SK-N-SH (cell line): ENCODE data around the gene ZNF746. TPM values are rescaled to one million over a fixed set of nuclear protein-coding genes. Genes with fewer than 3 reads are reported as not detected.

Experiments
- CTCF ChIA-PET: fragments of 300-600, 350-600 bp; formaldehyde crosslinking; extraction: SDS; loops from one replicate; lab custom pipeline; 2021; lab: Yijun Ruan, JAX
- POLR2A ChIA-PET: fragments of 350-600 bp; sonication (Branson Sonifier 250); formaldehyde crosslinking; extraction: SDS; loops from one replicate; lab custom pipeline; 2020; ENCODE audit warnings: antibody characterized with exemption, inconsistent platforms; lab: Yijun Ruan, JAX
- DNase-seq: peaks from one replicate; pipeline ENCODE4 v3.0.0; 2012
- H2AFZ ChIP-seq: fragments of 200-600 bp; sonication (generic); 2 replicates; pipeline ENCODE4 v1.8.1; 2016; ENCODE audit warnings: antibody characterized with exemption, mild to moderate bottlenecking, low read depth
- H3F3A ChIP-seq: fragments of 200-600 bp; sonication (generic); replicated peaks from 2 replicates; pipeline ENCODE3; 2016; ENCODE audit warnings: antibody characterized with exemption, mild to moderate bottlenecking; ENCODE audit not compliant: insufficient read depth
- H3K27ac ChIP-seq, 2 experiments: fragments of 200-500 bp in 1 of 2; fragments of 200-600 bp in 1 of 2; sonication (Bioruptor generic) in 1 of 2; sonication (generic), shearing (Covaris generic) in 1 of 2; 2 replicates each; pipeline versions ENCODE4 v1.5.1 to v1.6.1; 2014 to 2016; ENCODE audit warnings: low read depth in 2 of 2, inconsistent platforms in 1 of 2, low read length in 1 of 2, mild to moderate bottlenecking in 1 of 2, mixed read lengths in 1 of 2
- H3K27me3 ChIP-seq: fragments of 200-600 bp; sonication (generic), shearing (Covaris generic); 2 replicates; pipeline ENCODE4 v1.6.1; 2016; ENCODE audit warnings: mixed run types; ENCODE audit not compliant: insufficient read depth
- H3K36me3 ChIP-seq, 2 experiments: fragments of 200-500 bp in 1 of 2; fragments of 200-600 bp in 1 of 2; sonication (Bioruptor generic) in 1 of 2; sonication (generic) in 1 of 2; replicated peaks in 1 of 2; 2 replicates each; pipeline versions ENCODE3 to v1.5.1; 2014 to 2016; ENCODE audit warnings: low read length in 1 of 2, mild to moderate bottlenecking in 1 of 2; ENCODE audit not compliant: insufficient read depth in 2 of 2, control insufficient read depth in 1 of 2
- H3K4me1 ChIP-seq, 2 experiments: fragments of 200-500 bp in 1 of 2; fragments of 200-600 bp in 1 of 2; sonication (Bioruptor generic) in 1 of 2; sonication (generic), shearing (Covaris generic) in 1 of 2; 2 replicates each; pipeline versions ENCODE4 v1.5.1 to v1.6.1; 2014 to 2016; ENCODE audit warnings: low read depth in 1 of 2, low read length in 1 of 2, mixed run types in 1 of 2; ENCODE audit not compliant: insufficient read depth in 2 of 2, control insufficient read depth in 1 of 2
- H3K4me2 ChIP-seq: fragments of 200-600 bp; sonication (generic), shearing (Covaris generic); 2 replicates; pipeline ENCODE4 v1.6.1; 2017; ENCODE audit warnings: mixed run types
- H3K4me3 ChIP-seq, 2 experiments: fragments of 200-500 bp in 1 of 2; fragments of 200-600 bp in 1 of 2; sonication (Bioruptor generic) in 1 of 2; sonication (generic), shearing (Covaris generic) in 1 of 2; 2 replicates each; pipeline versions ENCODE4 v1.5.1 to v1.8.1; 2014 to 2016; ENCODE audit warnings: low read depth in 2 of 2, inconsistent platforms in 1 of 2, low read length in 1 of 2, mild to moderate bottlenecking in 1 of 2, mixed read lengths in 1 of 2, moderate library complexity in 1 of 2
- H3K79me2 ChIP-seq: fragments of 200-600 bp; sonication (generic); 2 replicates; pipeline ENCODE4 v1.8.1; 2017; ENCODE audit warnings: mild to moderate bottlenecking; ENCODE audit not compliant: insufficient read depth
- H3K9ac ChIP-seq: fragments of 200-600 bp; sonication (generic); 2 replicates; pipeline ENCODE4 v1.6.1; 2017; ENCODE audit warnings: mixed run types
- H3K9me2 ChIP-seq: fragments of 200-600 bp; sonication (generic); 2 replicates; pipeline ENCODE4 v1.6.1; 2017; ENCODE audit warnings: mixed run types
- H3K9me3 ChIP-seq: fragments of 200-600 bp; sonication (generic); 2 replicates; pipeline ENCODE4 v1.6.1; 2017; ENCODE audit warnings: mixed run types, mild to moderate bottlenecking, moderate library complexity
- H4K20me1 ChIP-seq: fragments of 200-600 bp; sonication (generic); 2 replicates; pipeline ENCODE4 v1.6.1; 2017; ENCODE audit warnings: mild to moderate bottlenecking, mixed run types; ENCODE audit not compliant: insufficient read depth
- CHD2 ChIP-seq: fragments of 150-350 bp; IDR thresholded peaks from 2 replicates; pipeline ENCODE4 v1.6.1; 2018; ENCODE audit warnings: low read length; ENCODE audit not compliant: partially characterized antibody
- ELF1 ChIP-seq: IDR thresholded peaks from 2 replicates; pipeline ENCODE4 v1.4.0; 2012
- EP300 ChIP-seq, 2 experiments: IDR thresholded peaks; 2 replicates each; pipeline versions ENCODE4 v1.4.0 to v1.6.1; 2012; ENCODE audit warnings: borderline replicate concordance in 1 of 2, low read depth in 1 of 2, low read length in 1 of 2
- EZH2phosphoT487 ChIP-seq: fragments of 200-600 bp; sonication (generic); IDR thresholded peaks from 2 replicates; pipeline ENCODE4 v1.6.1; 2017; ENCODE audit warnings: low read depth, mixed run types, mild to moderate bottlenecking, antibody characterized with exemption, moderate library complexity, borderline replicate concordance
- FOSL2 ChIP-seq: IDR thresholded peaks from 2 replicates; pipeline ENCODE4 v1.4.0; 2012; ENCODE audit warnings: low read depth, mild to moderate bottlenecking, moderate library complexity, borderline replicate concordance
- GABPA ChIP-seq: IDR thresholded peaks from 2 replicates; pipeline ENCODE4 v1.4.0; 2012; ENCODE audit warnings: low read depth, mild to moderate bottlenecking
- GATA2 ChIP-seq: sonication (generic); formaldehyde crosslinking; IDR thresholded peaks from 2 replicates; pipeline ENCODE4 v1.5.0; 2020; ENCODE audit warnings: mild to moderate bottlenecking, missing genetic modification reagents
- IRF3 ChIP-seq: fragments of 150-350 bp; IDR thresholded peaks from 2 replicates; pipeline ENCODE4 v1.6.1; 2016; ENCODE audit warnings: mild to moderate bottlenecking, low read depth, low read length
- MAX ChIP-seq: IDR thresholded peaks from 2 replicates; pipeline ENCODE4 v1.4.0; 2012; ENCODE audit warnings: low read depth
- NFIC ChIP-seq: IDR thresholded peaks from 2 replicates; pipeline ENCODE4 v1.4.0; 2012; ENCODE audit warnings: borderline replicate concordance
- NRF1 ChIP-seq: IDR thresholded peaks from 2 replicates; pipeline ENCODE4 v1.6.1; 2012; ENCODE audit warnings: low read depth, mild to moderate bottlenecking, low read length
- PBX3 ChIP-seq: IDR thresholded peaks from 2 replicates; pipeline ENCODE4; 2012
- RAD21 ChIP-seq: IDR thresholded peaks from 2 replicates; pipeline ENCODE4 v1.6.1; 2012; ENCODE audit warnings: mild to moderate bottlenecking, low read length
- RFX5 ChIP-seq: IDR thresholded peaks from 2 replicates; pipeline ENCODE4 v1.6.1; 2012; ENCODE audit warnings: mild to moderate bottlenecking, improper control_type of control experiment, low read length
- RXRA ChIP-seq: IDR thresholded peaks from 2 replicates; pipeline ENCODE4 v1.4.0; 2012; ENCODE audit warnings: low read depth, mild to moderate bottlenecking, borderline replicate concordance
- SIN3A ChIP-seq: IDR thresholded peaks from 2 replicates; pipeline ENCODE4 v1.6.1; 2012; ENCODE audit warnings: low read depth, mild to moderate bottlenecking, low read length, moderate library complexity, borderline replicate concordance
- USF1 ChIP-seq: IDR thresholded peaks from 2 replicates; pipeline ENCODE4 v1.4.0; 2012; ENCODE audit warnings: low read depth, borderline replicate concordance
- USF2 ChIP-seq: fragments of 150-350 bp; IDR thresholded peaks from 2 replicates; pipeline ENCODE4 v1.6.1; 2017; ENCODE audit warnings: antibody characterized with exemption, low read length, low read depth, borderline replicate concordance
- WGBS: methylation state at CpG from one replicate; pipeline ENCODE4 v1.1.6; 2017; ENCODE audit warnings: low lambda C conversion rate; 5-methylcytosine and 5-hydroxymethylcytosine counted together
- polyA plus RNA-seq, 3 experiments: library from polyadenylated mRNA; depleted of rRNA; stranded (reverse); fragments of >200 nt; gene quantifications; 2 replicates each; pipeline ENCODE4 v1.2.3, GENCODE V29; 2012

ZNF746 gene
- polyA plus RNA-seq, 1 of the 3 experiments (the other 2 are of a cell fraction): 11.1 TPM

- POLR2A ChIA-PET: interaction anchor here (0.6 kb wide), 1 partner anchor 50 kb away, joined by 4 read pairs; no protein-coding TSS in a partner anchor
- no peaks in the 10 kb centered on the region for H3K36me3 ChIP-seq
- no peak for DNase-seq
- WGBS: 21% methylated on average over 1 of the region's 1 CpG
- H3K79me2 ChIP-seq: no peaks in the 10 kb centered on the region
- no peaks in the 10 kb centered on the region for H3F3A ChIP-seq
- H3K9me2 ChIP-seq: no peaks in the 10 kb centered on the region
- H4K20me1 ChIP-seq: no peaks in the 10 kb centered on the region
- no peaks in the 10 kb centered on the region for H3K27me3 ChIP-seq
- H3K27ac ChIP-seq: no peak overlapping the region
- no peak overlapping the region for H3K4me2 ChIP-seq
- H3K9ac ChIP-seq: no peak overlapping the region
- no peak overlapping the region for H3K4me3 ChIP-seq
- peaks cover 22% of the 10 kb centered on the region; the same call in 1 of the 2 replicates for H3K9me3 ChIP-seq
- CTCF ChIA-PET: interaction anchor here (1.2 kb wide), 1 partner anchor 92 kb away, joined by 3 read pairs; no protein-coding TSS in a partner anchor
- no peaks in the 10 kb centered on the region for H3K4me1 ChIP-seq
- no peak overlapping the region for H2AFZ ChIP-seq
- TF ChIP-seq EZH2phosphoT487: no peak
- TF ChIP-seq CHD2: no peak
- no peak for TF ChIP-seq RAD21
- no peak for TF ChIP-seq USF1
- TF ChIP-seq FOSL2: no peak
- TF ChIP-seq EP300 (IDR thresholded peaks at IDR 0.05; ENCODE audit: borderline replicate concordance in 1 of 2, low read depth in 1 of 2, low read length in 1 of 2): no peak
- TF ChIP-seq IRF3: no peak
- no peak for TF ChIP-seq SIN3A
- no peak for TF ChIP-seq RXRA
- TF ChIP-seq GATA2: no peak
- TF ChIP-seq NFIC: no peak
- TF ChIP-seq NRF1: no peak
- no peak for TF ChIP-seq ELF1
- TF ChIP-seq RFX5: no peak
Measured at GRCh38 chr7:149532654-149533053, 35.0 kb upstream of the ZNF746 start.

GRCh38 chr7:149529136-149529718 lies 31.6 kb upstream of the ZNF746 start:
- no peak for DNase-seq
- H3K27ac ChIP-seq: no peak overlapping the region
- WGBS: 2% methylated on average over 4 of the region's 4 CpGs

More at GRCh38 chr7:149529136-149529718, 31.6 kb upstream of the ZNF746 start:
- Histone ChIP-seq H4K20me1 (no peaks in the 10 kb centered on the region), H3K4me2 (no peak overlapping the region), H3K9me3 (peaks cover 22% of the 10 kb centered on the region; the same call in 1 of the 2 replicates), H3K27me3 (no peaks in the 10 kb centered on the region), H3F3A (no peaks in the 10 kb centered on the region), H3K79me2 (no peaks in the 10 kb centered on the region), H3K4me1 (no peaks in the 10 kb centered on the region), H3K9me2 (no peaks in the 10 kb centered on the region), H2AFZ (no peak overlapping the region), H3K4me3 (no peak overlapping the region), H3K36me3 (no peaks in the 10 kb centered on the region), H3K9ac (no peak overlapping the region)
- ChIA-PET CTCF (no interaction called here), POLR2A (no interaction called here)
- no peak for TF ChIP-seq MAX
- TF ChIP-seq PBX3: no peak
- TF ChIP-seq USF2: no peak
- TF ChIP-seq GABPA: no peak
